PFSK-1 (cell line): ENCODE measurements around the gene SLC44A3.

Source experiments
- FOXP2 ChIP-seq: optimal IDR thresholded peaks from 2 replicates; pipeline ENCODE3; 2011; ENCODE audit warnings: borderline replicate concordance, control low read depth, inconsistent platforms; ENCODE audit not compliant: insufficient read depth; ENCODE audit errors: extremely low read length, extremely low read depth
- POLR2AphosphoS5 ChIP-seq: IDR thresholded peaks from 2 replicates; pipeline ENCODE4 v1.6.1; 2012; ENCODE audit warnings: low read depth, mild to moderate bottlenecking, control low read depth, low read length, moderate library complexity
- REST ChIP-seq, 2 experiments: IDR thresholded peaks; 2 replicates each; pipeline versions ENCODE4 v1.6.1 to v1.8.0; 2011 to 2012; ENCODE audit warnings: low read depth in 2 of 2, low read length in 2 of 2, control low read depth in 1 of 2, inconsistent platforms in 1 of 2, mild to moderate bottlenecking in 1 of 2, moderate library complexity in 1 of 2; ENCODE audit not compliant: insufficient read depth in 1 of 2
- SIN3A ChIP-seq: IDR thresholded peaks from 2 replicates; pipeline ENCODE4 v1.6.1; 2012; ENCODE audit warnings: mild to moderate bottlenecking, low read length, moderate library complexity, borderline replicate concordance; ENCODE audit not compliant: insufficient read depth
- TAF1 ChIP-seq: IDR thresholded peaks from 2 replicates; pipeline ENCODE4 v1.6.1; 2012; ENCODE audit warnings: low read length, control low read depth, borderline replicate concordance; ENCODE audit not compliant: insufficient read depth

GRCh38 chr1:94926126-94926914, 106.2 kb downstream of the SLC44A3 start:
- TF ChIP-seq TAF1 (no peak), REST (IDR thresholded peaks at IDR 0.05; ENCODE audit: insufficient read depth in 1 of 2, low read depth in 2 of 2, low read length in 2 of 2) (no peak), POLR2AphosphoS5 (no peak), SIN3A (no peak), FOXP2 (no peak)
